Measurements from ENCODE around the gene OR4N5.

Gene OR4N5

GRCh38 chr14:20179218-20179617 lies 40.6 kb downstream of the OR4N5 start:
- no peaks in the 10 kb centered on the region for H3K4me1 ChIP-seq

GRCh38 chr14:20179880-20180279 lies 41.3 kb downstream of the OR4N5 start:
- H3K36me3 ChIP-seq (ENCODE audit: control insufficient read depth, insufficient read depth, low read length) = no peaks in the 10 kb centered on the region
- H3K4me2 ChIP-seq (ENCODE audit: low read length) = no peak overlapping the region
- no peak for TF ChIP-seq CTCF (IDR thresholded peaks at IDR 0.05)
- H3K27ac ChIP-seq = no peak overlapping the region
- no peaks in the 10 kb centered on the region for H3K4me1 ChIP-seq
- no peaks in the 10 kb centered on the region for H3K9me3 ChIP-seq (ENCODE audit: control insufficient read depth, low read length)
- no peaks in the 10 kb centered on the region for H3K27me3 ChIP-seq (ENCODE audit: control insufficient read depth, insufficient read depth, low read length)
- no peak overlapping the region for H2AFZ ChIP-seq
- H3K4me3 ChIP-seq (ENCODE audit: low read depth, low read length) = no peak overlapping the region
- H3K79me2 ChIP-seq = no peaks in the 10 kb centered on the region
- H3K9ac ChIP-seq = no peak overlapping the region

More at GRCh38 chr14:20179218-20179617, 40.6 kb downstream of the OR4N5 start:
- H3K27me3 ChIP-seq (ENCODE audit: control insufficient read depth, insufficient read depth, low read length) = no peaks in the 10 kb centered on the region
- no peaks in the 10 kb centered on the region for H3K36me3 ChIP-seq (ENCODE audit: control insufficient read depth, insufficient read depth, low read length)
- H2AFZ ChIP-seq = no peak overlapping the region
- H3K4me2 ChIP-seq (ENCODE audit: low read length) = no peak overlapping the region
- TF ChIP-seq CTCF (IDR thresholded peaks at IDR 0.05) = no peak
- H3K9ac ChIP-seq = no peak overlapping the region
- no peak overlapping the region for H3K4me3 ChIP-seq (ENCODE audit: low read depth, low read length)
- no peak overlapping the region for H3K27ac ChIP-seq
- no peaks in the 10 kb centered on the region for H3K9me3 ChIP-seq (ENCODE audit: control insufficient read depth, low read length)
- H3K79me2 ChIP-seq = no peaks in the 10 kb centered on the region

GRCh38 chr14:20180486-20180885 lies 41.9 kb downstream of the OR4N5 start:
- H2AFZ ChIP-seq = no peak overlapping the region
- H3K27ac ChIP-seq = no peak overlapping the region
- TF ChIP-seq CTCF (IDR thresholded peaks at IDR 0.05) = no peak
- H3K9me3 ChIP-seq (ENCODE audit: control insufficient read depth, low read length) = no peaks in the 10 kb centered on the region
- no peak overlapping the region for H3K4me3 ChIP-seq (ENCODE audit: low read depth, low read length)
- H3K9ac ChIP-seq = no peak overlapping the region
- H3K36me3 ChIP-seq (ENCODE audit: control insufficient read depth, insufficient read depth, low read length) = no peaks in the 10 kb centered on the region
- no peaks in the 10 kb centered on the region for H3K4me1 ChIP-seq
- no peak overlapping the region for H3K4me2 ChIP-seq (ENCODE audit: low read length)
- H3K27me3 ChIP-seq (ENCODE audit: control insufficient read depth, insufficient read depth, low read length) = no peaks in the 10 kb centered on the region
- H3K79me2 ChIP-seq = no peaks in the 10 kb centered on the region

- H3K9me3 ChIP-seq (ENCODE audit: control insufficient read depth, low read length) = no peaks in the 10 kb centered on the region
- no peak for TF ChIP-seq CTCF (IDR thresholded peaks at IDR 0.05)
- H3K27ac ChIP-seq = no peak overlapping the region
- no peak overlapping the region for H3K4me3 ChIP-seq (ENCODE audit: low read depth, low read length)
- no peak overlapping the region for H3K9ac ChIP-seq
- no peaks in the 10 kb centered on the region for H3K4me1 ChIP-seq
- no peak overlapping the region for H2AFZ ChIP-seq
- no peaks in the 10 kb centered on the region for H3K79me2 ChIP-seq
- H3K36me3 ChIP-seq (ENCODE audit: control insufficient read depth, insufficient read depth, low read length) = no peaks in the 10 kb centered on the region
- H3K4me2 ChIP-seq (ENCODE audit: low read length) = no peak overlapping the region
- no peaks in the 10 kb centered on the region for H3K27me3 ChIP-seq (ENCODE audit: control insufficient read depth, insufficient read depth, low read length)
Observed at GRCh38 chr14:20184181-20184580, 45.6 kb downstream of the OR4N5 start.

- H3K36me3 ChIP-seq (ENCODE audit: control insufficient read depth, insufficient read depth, low read length) = no peaks in the 10 kb centered on the region
- no peak for TF ChIP-seq CTCF (IDR thresholded peaks at IDR 0.05)
- H3K4me2 ChIP-seq (ENCODE audit: low read length) = no peak within 1 kb of the TSS
- H3K4me3 ChIP-seq (ENCODE audit: low read depth, low read length) = no peak within 1 kb of the TSS
- no peaks in the 10 kb centered on the region for H3K27me3 ChIP-seq (ENCODE audit: control insufficient read depth, insufficient read depth, low read length)
- no peaks in the 10 kb centered on the region for H3K4me1 ChIP-seq
- H3K27ac ChIP-seq = no peak within 1 kb of the TSS
- H3K79me2 ChIP-seq = no peaks in the 10 kb centered on the region
- H3K9me3 ChIP-seq (ENCODE audit: control insufficient read depth, low read length) = no peaks in the 10 kb centered on the region
- no peak within 1 kb of the TSS for H2AFZ ChIP-seq
- no peak within 1 kb of the TSS for H3K9ac ChIP-seq
Observed at GRCh38 chr14:20190596-20190995, 52.0 kb downstream of the OR4N5 start, which contains the start of gene OR11G2. OR11G2 (plus strand) TSS chr14:20190896; CDS start chr14:20197438, 6,542 bp downstream.
